Hematopoietic multipotent progenitor cell (in vitro differentiated cells): ENCODE results near the gene PTGDR. TPM values are rescaled to one million over a fixed set of nuclear protein-coding genes. Genes with fewer than 3 reads are reported as not detected.
A peak's percentile ranks its signal among the peaks of the same experiment; 100 is the strongest.

Source experiments
- DNase-seq, 3 donors: peaks; one replicate each; pipeline ENCODE4 v3.0.0-alpha.2; 2011 to 2015; ENCODE audit warnings: low read depth in 2 of 3, low spot score in 2 of 3
- total RNA-seq: library from RNA; depleted of rRNA; stranded (reverse); fragments of >200 nt; gene quantifications from one replicate; pipeline ENCODE4 v1.2.3, GENCODE V29; 2012

The PTGDR gene
- total RNA-seq, 1 donor = 0.27 TPM

GRCh38 chr14:52262600-52262999, 4.9 kb upstream of the PTGDR start:
- DNase-seq = no peak

- peak in 1 of 3 donors; percentile 36 for DNase-seq
Measured at GRCh38 chr14:52263190-52263589, 4.3 kb upstream of the PTGDR start.

- peak in 2 of 3 donors; percentile 83 to 92 for DNase-seq
Measured at GRCh38 chr14:52265253-52265652, 2.2 kb upstream of the PTGDR start.

- DNase-seq = no peak
Measured at GRCh38 chr14:52266179-52266578, 1.3 kb upstream of the PTGDR start.

GRCh38 chr14:52266782-52267181, 716 bp upstream of the PTGDR start:
- no peak for DNase-seq

- DNase-seq = peak in 1 of 3 donors; percentile 19
Measured at GRCh38 chr14:52268279-52269061, 972 bp downstream of the PTGDR start.

- DNase-seq = no peak
Measured at GRCh38 chr14:52269100-52269499, 1.6 kb downstream of the PTGDR start.

GRCh38 chr14:52269982-52270381, 2.5 kb downstream of the PTGDR start:
- no peak for DNase-seq

- DNase-seq = no peak
Measured at GRCh38 chr14:52271538-52271937, 4.0 kb downstream of the PTGDR start.

- peak in 2 of 3 donors; percentile 50 to 77 for DNase-seq
Measured at GRCh38 chr14:52272375-52272774, 4.9 kb downstream of the PTGDR start.

GRCh38 chr14:52275372-52275771, 7.9 kb downstream of the PTGDR start:
- DNase-seq = no peak

- DNase-seq = no peak
Measured at GRCh38 chr14:52277552-52277951, 10.1 kb downstream of the PTGDR start.

- DNase-seq = peak in 2 of 3 donors; percentile 46 to 69
Measured at GRCh38 chr14:52279408-52279807, 11.9 kb downstream of the PTGDR start.

- no peak for DNase-seq
Measured at GRCh38 chr14:52283099-52283498, 15.6 kb downstream of the PTGDR start.

GRCh38 chr14:52286661-52287649, 19.5 kb downstream of the PTGDR start:
- peak in 1 of 3 donors; percentile 36 for DNase-seq

- DNase-seq = no peak
Measured at GRCh38 chr14:52296378-52296777, 28.9 kb downstream of the PTGDR start.

- DNase-seq = no peak
Measured at GRCh38 chr14:52298795-52299194, 31.3 kb downstream of the PTGDR start.

- peak in 1 of 3 donors; percentile 76 for DNase-seq
Measured at GRCh38 chr14:52299692-52300278, 32.3 kb downstream of the PTGDR start.

- no peak for DNase-seq
Measured at GRCh38 chr14:52303236-52303635, 35.7 kb downstream of the PTGDR start.

- DNase-seq = no peak
Measured at GRCh38 chr14:52304248-52304904, 36.9 kb downstream of the PTGDR start.

- DNase-seq = no peak
Measured at GRCh38 chr14:52305014-52305413, 37.5 kb downstream of the PTGDR start.
